HCT116 (cell line): ENCODE measurements around the gene HOXA7. TPM values are rescaled to one million over a fixed set of nuclear protein-coding genes. Genes with fewer than 3 reads are reported as not detected.
A peak's percentile ranks its signal among the peaks of the same experiment; 100 is the strongest.

Experiments
- ATAC-seq: fragments of 200-7000 bp; cut with Tn5 transposase; 2 replicates; pipeline ENCODE4 v1.9.1; 2020; ENCODE audit warnings: mild to moderate bottlenecking, moderate library complexity
- BruUV-seq: library from RNA; stranded (reverse); fragments of 400-500 nt; replicated peaks from 2 replicates; lab custom pipeline; 2021; lab: Mats Ljungman, UMichigan
- CTCF ChIA-PET: fragments of 300-600 bp; sonication (Branson Sonifier 250); formaldehyde crosslinking; loops from one replicate; lab custom pipeline; 2021; ENCODE audit warnings: antibody characterized with exemption; lab: Charles Lee
- POLR2A ChIA-PET: fragments of 300-600, 350-600 bp; sonication (Branson Sonifier 250); formaldehyde crosslinking; loops from one replicate; lab custom pipeline; 2021; ENCODE audit warnings: antibody characterized with exemption; lab: Charles Lee
- RAD21 ChIA-PET, 2 experiments: fragments of 300-600 bp; sonication (Branson Sonifier 250); formaldehyde crosslinking; loops; one replicate each; lab custom pipeline; 2023; ENCODE audit warnings: low total read pairs in 2 of 2; ENCODE audit not compliant: uncharacterized antibody in 2 of 2, unreplicated experiment in 2 of 2, low non-redundant PET in 1 of 2; lab: Charles Lee
- DNase-seq: peaks from one replicate; pipeline ENCODE4 v3.0.0-alpha.2; 2010; ENCODE audit warnings: low read depth, low spot score
- H2AFZ ChIP-seq: fragments of 200-600 bp; shearing (Covaris generic), sonication (generic); 2 replicates; pipeline ENCODE4 v1.6.1; 2017; ENCODE audit warnings: low read depth, mixed run types, mixed read lengths, antibody characterized with exemption, low read length; ENCODE audit not compliant: poor library complexity, severe bottlenecking
- H3K27ac ChIP-seq: 2 replicates; pipeline ENCODE4 v1.5.1; 2012; ENCODE audit warnings: low read depth, low read length
- H3K27me3 ChIP-seq: fragments of 200-600 bp; sonication (generic); 2 replicates; pipeline ENCODE4 v1.6.1; 2016; ENCODE audit warnings: mixed run types, low read length, mixed read lengths; ENCODE audit not compliant: insufficient read depth
- H3K36me3 ChIP-seq, 2 experiments: fragments of 200-500 bp in 1 of 2; fragments of 200-600 bp in 1 of 2; sonication (Bioruptor generic) in 1 of 2; sonication (generic) in 1 of 2; 2 replicates each; pipeline versions ENCODE4 v1.5.1 to v1.6.1; 2014 to 2016; ENCODE audit warnings: low read length in 2 of 2, inconsistent platforms in 1 of 2, mixed read lengths in 1 of 2, mixed run types in 1 of 2; ENCODE audit not compliant: insufficient read depth in 2 of 2, control insufficient read depth in 1 of 2
- H3K4me1 ChIP-seq, 2 experiments: fragments of 200-600 bp in 1 of 2; sonication (generic) in 1 of 2; 2 replicates each; pipeline versions ENCODE4 v1.5.1 to v1.6.1; 2012 to 2017; ENCODE audit warnings: low read length in 2 of 2, inconsistent platforms in 1 of 2, mild to moderate bottlenecking in 1 of 2, mixed read lengths in 1 of 2, mixed run types in 1 of 2, moderate library complexity in 1 of 2; ENCODE audit not compliant: insufficient read depth in 2 of 2, control insufficient read depth in 1 of 2
- H3K4me2 ChIP-seq: fragments of 200-600 bp; sonication (generic); 2 replicates; pipeline ENCODE4 v1.6.1; 2017; ENCODE audit warnings: mixed run types, low read length, mixed read lengths
- H3K4me3 ChIP-seq, 2 experiments: fragments of 200-600 bp in 1 of 2; sonication (generic) in 1 of 2; replicated peaks in 1 of 2; 2 replicates each; pipeline ENCODE4 v1.5.1; 2011 to 2016; ENCODE audit warnings: low read length in 2 of 2, control low read depth in 1 of 2, low read depth in 1 of 2, mild to moderate bottlenecking in 1 of 2, mixed read lengths in 1 of 2, mixed run types in 1 of 2
- H3K79me2 ChIP-seq: fragments of 200-600 bp; sonication (generic); 2 replicates; pipeline ENCODE4 v1.6.1; 2017; ENCODE audit warnings: mild to moderate bottlenecking, mixed run types, low read length, moderate library complexity, mixed read lengths; ENCODE audit not compliant: insufficient read depth
- H3K9ac ChIP-seq: fragments of 200-600 bp; sonication (generic); 2 replicates; pipeline ENCODE4 v1.6.1; 2016; ENCODE audit warnings: low read length, mixed read lengths
- H3K9me2 ChIP-seq: fragments of 200-600 bp; sonication (generic), shearing (Covaris generic); 2 replicates; pipeline ENCODE4 v1.6.1; 2017; ENCODE audit warnings: mixed run types, mild to moderate bottlenecking, moderate library complexity; ENCODE audit not compliant: insufficient read depth
- H3K9me3 ChIP-seq, 2 experiments: fragments of 200-500 bp in 1 of 2; fragments of 200-600 bp in 1 of 2; sonication (Bioruptor generic) in 1 of 2; sonication (generic) in 1 of 2; 2 replicates each; pipeline ENCODE4 v1.6.1; 2014 to 2017; ENCODE audit warnings: low read length in 2 of 2, mixed read lengths in 2 of 2, inconsistent platforms in 1 of 2, low read depth in 1 of 2, mild to moderate bottlenecking in 1 of 2, mixed run types in 1 of 2, moderate library complexity in 1 of 2; ENCODE audit not compliant: control insufficient read depth in 1 of 2, insufficient read depth in 1 of 2
- H4K20me1 ChIP-seq: fragments of 200-600 bp; sonication (generic), shearing (Covaris generic); 2 replicates; pipeline ENCODE4 v1.6.1; 2017; ENCODE audit warnings: mixed run types, mild to moderate bottlenecking, moderate library complexity; ENCODE audit not compliant: insufficient read depth
- CBX3 ChIP-seq: IDR thresholded peaks from 2 replicates; pipeline ENCODE4 v1.6.1; 2012; ENCODE audit warnings: low read depth
- EGR1 ChIP-seq: IDR thresholded peaks from 2 replicates; pipeline ENCODE4 v1.6.1; 2012; ENCODE audit warnings: low read depth
- ELF1 ChIP-seq: IDR thresholded peaks from 2 replicates; pipeline ENCODE4 v1.6.1; 2012; ENCODE audit warnings: low read depth, borderline replicate concordance
- EZH2 ChIP-seq: fragments of 200-600 bp; sonication (generic); IDR thresholded peaks from 2 replicates; pipeline ENCODE4 v1.6.1; 2017; ENCODE audit warnings: antibody characterized with exemption, mixed run types
- POLR2A ChIP-seq: IDR thresholded peaks from 2 replicates; pipeline ENCODE4 v1.7.0; 2011; ENCODE audit warnings: borderline replicate concordance; ENCODE audit not compliant: insufficient read depth, insufficient read length; ENCODE audit errors: extremely low read depth
- POLR2AphosphoS5 ChIP-seq: IDR thresholded peaks from 2 replicates; pipeline ENCODE4 v1.6.1; 2011; ENCODE audit warnings: mild to moderate bottlenecking, low read depth, low read length, moderate library complexity
- RAD21 ChIP-seq: IDR thresholded peaks from 2 replicates; pipeline ENCODE4 v1.6.1; 2012; ENCODE audit warnings: low read depth, mild to moderate bottlenecking
- TCF7L2 ChIP-seq: IDR thresholded peaks from 2 replicates; pipeline ENCODE4 v1.7.0; 2011; ENCODE audit warnings: borderline replicate concordance, inconsistent platforms; ENCODE audit not compliant: insufficient read depth, insufficient read length; ENCODE audit errors: extremely low read depth
- ZFX ChIP-seq: fragments of 450-650 bp; IDR thresholded peaks from 2 replicates; pipeline ENCODE4 v1.6.1; 2017
- intact Hi-C: fragments of 100-400 bp; cut with micrococcal nuclease; formaldehyde crosslinking; loops from 2 replicates; pipeline ENCODE4 v1.10.0; 2022
- total RNA-seq: library from RNA; stranded (reverse); gene quantifications from one replicate; pipeline ENCODE4 v1.2.1, GENCODE V29; 2021; ENCODE audit not compliant: unreplicated experiment
- TF ChIP-seq, protein P1 (sequence below): IDR thresholded peaks from 2 replicates; pipeline ENCODE4 v1.6.1; 2012
- TF ChIP-seq, protein P2 (sequence below), 3 experiments: fragments of 200-600 bp in 1 of 3; sonication (generic) in 1 of 3; IDR thresholded peaks in 2 of 3; conservative IDR thresholded peaks in 1 of 3; 2 replicates each; pipeline ENCODE4 v1.5.1; 2012 to 2017; ENCODE audit warnings: low read depth in 2 of 3, low read length in 2 of 3, antibody characterized with exemption in 1 of 3, borderline replicate concordance in 1 of 3, control low read depth in 1 of 3, mild to moderate bottlenecking in 1 of 3, mixed read lengths in 1 of 3, mixed run types in 1 of 3, moderate library complexity in 1 of 3; ENCODE audit not compliant: insufficient read depth in 1 of 3

The HOXA7 gene
- total RNA-seq, 1 experiment from 2014 or later = 15.0 TPM

DNA sequence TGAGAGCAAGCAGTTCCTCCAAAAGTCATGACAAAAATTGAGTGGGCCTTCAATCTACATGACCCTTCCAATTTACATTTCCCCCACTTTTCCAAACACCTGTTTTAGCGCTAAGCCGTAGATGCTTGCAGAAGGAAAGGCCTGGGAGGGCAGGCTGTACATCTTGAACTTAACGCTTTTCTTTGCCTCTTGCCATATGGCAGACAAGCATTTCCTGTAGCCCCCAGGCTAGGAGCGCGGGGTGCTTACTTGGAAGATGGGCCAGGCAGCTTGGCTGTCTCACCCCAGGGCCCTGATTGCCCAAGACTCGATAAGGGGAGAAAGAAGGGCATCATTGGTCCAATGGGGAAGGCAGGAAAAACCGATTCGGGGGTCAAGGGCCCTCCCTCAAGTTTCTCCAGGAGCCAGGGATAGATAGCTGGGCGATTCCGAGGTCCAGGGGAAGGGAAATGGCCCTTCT, 15.9 kb upstream of the HOXA7 start:
- Histone ChIP-seq H3K36me3 (no peaks in the 10 kb centered on the region), H2AFZ (no peak overlapping the region), H3K4me2 (peak overlapping the region; percentile 97), H3K79me2 (peaks cover 75% of the 10 kb centered on the region), H3K9me2 (no peaks in the 10 kb centered on the region), H3K27me3 (no peaks in the 10 kb centered on the region), H3K27ac (peak overlapping the region; percentile 91), H3K4me1 (peaks cover 34 to 63% of the 10 kb centered on the region in 2 experiments), H3K4me3 (peak overlapping the region; percentile 66 to 77), H3K9me3 (no peaks in the 10 kb centered on the region), H4K20me1 (no peaks in the 10 kb centered on the region), H3K9ac (peak overlapping the region; percentile 89)
- POLR2A ChIA-PET = interaction anchor here (2.2 kb wide), 1 partner anchor 8 kb away, joined by 7 read pairs; no protein-coding TSS in a partner anchor
- no peak for DNase-seq
- intact Hi-C loops = no loop called here
- no peak for TF ChIP-seq TCF7L2
- TF ChIP-seq ZFX = no peak
- TF ChIP-seq RAD21 = no peak
- TF ChIP-seq POLR2A = peak; percentile 15
- TF ChIP-seq, protein P1, sequence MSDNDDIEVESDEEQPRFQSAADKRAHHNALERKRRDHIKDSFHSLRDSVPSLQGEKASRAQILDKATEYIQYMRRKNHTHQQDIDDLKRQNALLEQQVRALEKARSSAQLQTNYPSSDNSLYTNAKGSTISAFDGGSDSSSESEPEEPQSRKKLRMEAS = no peak
- no peak for TF ChIP-seq ELF1
- RAD21 ChIA-PET = interaction anchor here (1.1 to 1.9 kb wide), 2 partner anchors 11 to 57 kb away, joined by 3 to 4 read pairs; no protein-coding TSS in a partner anchor
- no peak for ATAC-seq
- no TSS peak for BruUV-seq
- CTCF ChIA-PET = interaction anchor here (0.9 to 6.6 kb wide), 4 partner anchors 7 to 761 kb away, joined by 3 to 32 read pairs (median 3); no protein-coding TSS in a partner anchor

DNA sequence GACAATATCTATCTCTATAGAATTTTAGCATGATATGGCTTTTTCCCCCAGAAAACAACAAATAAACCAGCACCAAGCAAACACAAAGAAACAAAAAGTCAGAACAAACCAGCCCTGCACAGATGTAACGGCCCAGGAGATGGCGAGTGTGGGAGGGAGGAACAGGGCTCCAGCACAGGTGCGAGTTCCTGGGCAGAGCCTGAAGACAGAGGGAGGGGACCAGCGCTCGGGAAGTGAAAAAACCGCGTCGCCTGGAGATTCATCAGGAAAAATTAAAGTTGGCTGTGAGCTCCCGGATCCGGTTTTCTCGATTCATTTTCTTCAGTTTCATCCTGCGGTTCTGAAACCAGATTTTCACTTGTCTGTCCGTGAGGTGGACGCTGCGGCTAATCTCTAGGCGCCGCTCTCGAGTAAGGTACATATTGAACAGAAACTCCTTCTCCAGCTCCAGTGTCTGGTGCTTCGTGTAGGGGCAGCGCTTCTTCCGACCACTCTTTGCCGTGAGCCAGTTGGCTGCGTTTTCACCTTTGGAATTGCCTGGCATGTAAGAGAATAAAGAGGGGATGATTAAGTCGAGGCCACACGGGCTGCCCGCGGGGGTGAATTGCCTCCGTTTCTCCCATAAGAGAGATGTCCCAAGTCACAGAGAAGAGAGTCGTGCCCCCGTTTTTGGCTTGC, 15.3 kb upstream of the HOXA7 start:
- Histone ChIP-seq H3K4me1 (peaks cover 34 to 69% of the 10 kb centered on the region in 2 experiments), H2AFZ (no peak overlapping the region), H3K4me3 (peak overlapping the region; percentile 66 to 77), H3K36me3 (no peaks in the 10 kb centered on the region), H3K9me3 (no peaks in the 10 kb centered on the region), H3K4me2 (peak overlapping the region; percentile 97), H4K20me1 (no peaks in the 10 kb centered on the region), H3K27ac (peak overlapping the region; percentile 91), H3K27me3 (no peaks in the 10 kb centered on the region), H3K9ac (peak overlapping the region; percentile 89), H3K9me2 (no peaks in the 10 kb centered on the region), H3K79me2 (peaks cover 81% of the 10 kb centered on the region)
- DNase-seq (no peak), ATAC-seq (0 out of 2 replicates have a peak, but pooled peaks have one; percentile 16)
- CTCF ChIA-PET = interaction anchor here (1.8 to 6.6 kb wide), 2 partner anchors 8 to 11 kb away, joined by 3 to 32 read pairs; no protein-coding TSS in a partner anchor
- intact Hi-C loops = no loop called here
- RAD21 ChIA-PET = interaction anchor here in 1 of 2 experiments (1.9 kb wide), 1 partner anchor 11 kb away, joined by 4 read pairs; no protein-coding TSS in a partner anchor
- TF ChIP-seq POLR2AphosphoS5 (peak; percentile 14; the same call in 1 of the 2 replicates), EZH2 (no peak), EGR1 (no peak), CBX3 (no peak), POLR2A (peak; percentile 26)
- TF ChIP-seq, protein P2, sequence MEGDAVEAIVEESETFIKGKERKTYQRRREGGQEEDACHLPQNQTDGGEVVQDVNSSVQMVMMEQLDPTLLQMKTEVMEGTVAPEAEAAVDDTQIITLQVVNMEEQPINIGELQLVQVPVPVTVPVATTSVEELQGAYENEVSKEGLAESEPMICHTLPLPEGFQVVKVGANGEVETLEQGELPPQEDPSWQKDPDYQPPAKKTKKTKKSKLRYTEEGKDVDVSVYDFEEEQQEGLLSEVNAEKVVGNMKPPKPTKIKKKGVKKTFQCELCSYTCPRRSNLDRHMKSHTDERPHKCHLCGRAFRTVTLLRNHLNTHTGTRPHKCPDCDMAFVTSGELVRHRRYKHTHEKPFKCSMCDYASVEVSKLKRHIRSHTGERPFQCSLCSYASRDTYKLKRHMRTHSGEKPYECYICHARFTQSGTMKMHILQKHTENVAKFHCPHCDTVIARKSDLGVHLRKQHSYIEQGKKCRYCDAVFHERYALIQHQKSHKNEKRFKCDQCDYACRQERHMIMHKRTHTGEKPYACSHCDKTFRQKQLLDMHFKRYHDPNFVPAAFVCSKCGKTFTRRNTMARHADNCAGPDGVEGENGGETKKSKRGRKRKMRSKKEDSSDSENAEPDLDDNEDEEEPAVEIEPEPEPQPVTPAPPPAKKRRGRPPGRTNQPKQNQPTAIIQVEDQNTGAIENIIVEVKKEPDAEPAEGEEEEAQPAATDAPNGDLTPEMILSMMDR (IDR thresholded peaks at IDR 0.05 in 2 of 3, conservative IDR thresholded peaks at IDR 0.05 in 1 of 3; ENCODE audit: borderline replicate concordance in 1 of 3, insufficient read depth in 1 of 3, low read depth in 2 of 3, low read length in 2 of 3) = 0 out of 6 replicates have a peak, but pooled peaks of 1 of the 3 experiments have one; percentile 4
- TSS peak; percentile 3 for BruUV-seq
- POLR2A ChIA-PET = interaction anchor here (1.3 to 2.2 kb wide), 3 partner anchors 8 to 21 kb away, joined by 3 to 7 read pairs (median 5); no protein-coding TSS in a partner anchor
